Measurements from ENCODE around the gene SULF2. TPM values are rescaled to one million over a fixed set of nuclear protein-coding genes. Genes with fewer than 3 reads are reported as not detected.
"Not testable (repeated sequence)": the region's sequence is repeated elsewhere in the genome, so short reads cannot be mapped to it uniquely, and the experiment has no call there.

SULF2 gene
- total RNA-seq (2014; rRNA removed; shearing (Covaris generic); ENCODE audit: low replicate concordance): 0.20 and 2.0 TPM in 2 replicates

GRCh38 chr20:47785311-47785853 is at the start of gene SULF2:
SULF2 (minus strand) TSS chr20:47785481; CDS start chr20:47757363, 28,118 bp downstream.
- Histone ChIP-seq H3K9me3 (no peaks in the 10 kb centered on the region), H3K36me3 (no peaks in the 10 kb centered on the region), H3K27me3 (peaks cover 27% of the 10 kb centered on the region), H3K4me3 (peak within 1 kb of the TSS; percentile 38)
- DNase-seq: no peak

- H3K36me3 ChIP-seq, H3K27me3 ChIP-seq, DNase-seq, H3K4me3 ChIP-seq, H3K9me3 ChIP-seq: not testable (repeated sequence)
Measured at GRCh38 chr20:47831675-47832074, 46.4 kb upstream of the SULF2 start.

GRCh38 chr20:47826716-47827115 is 41.4 kb upstream of the SULF2 start:
- H3K27me3 ChIP-seq, H3K9me3 ChIP-seq, H3K36me3 ChIP-seq, DNase-seq, H3K4me3 ChIP-seq: not testable (repeated sequence)

GRCh38 chr20:47826006-47826405 is 40.7 kb upstream of the SULF2 start:
- H3K4me3 ChIP-seq, H3K36me3 ChIP-seq, H3K9me3 ChIP-seq, DNase-seq: not testable (repeated sequence)
- H3K27me3 ChIP-seq: peaks cover 11% of the 10 kb centered on the region

- no peak overlapping the region for H3K4me3 ChIP-seq
- no peaks in the 10 kb centered on the region for H3K9me3 ChIP-seq
- H3K27me3 ChIP-seq: peaks cover 11% of the 10 kb centered on the region
- H3K36me3 ChIP-seq: no peaks in the 10 kb centered on the region
- DNase-seq: no peak
Measured at GRCh38 chr20:47825011-47825762, 39.9 kb upstream of the SULF2 start.

- peaks cover 11% of the 10 kb centered on the region for H3K27me3 ChIP-seq
- H3K36me3 ChIP-seq, H3K4me3 ChIP-seq, DNase-seq, H3K9me3 ChIP-seq: not testable (repeated sequence)
Measured at GRCh38 chr20:47823941-47824340, 38.7 kb upstream of the SULF2 start.

- peak; percentile 43 for DNase-seq
- H3K9me3 ChIP-seq: no peaks in the 10 kb centered on the region
- H3K27me3 ChIP-seq: peaks cover 19% of the 10 kb centered on the region
- H3K4me3 ChIP-seq: no peak overlapping the region
- H3K36me3 ChIP-seq: no peaks in the 10 kb centered on the region
Measured at GRCh38 chr20:47821481-47822100, 36.3 kb upstream of the SULF2 start.

GRCh38 chr20:47818996-47819609 is 33.8 kb upstream of the SULF2 start:
- no peak for DNase-seq
- Histone ChIP-seq H3K27me3 (peaks cover 40% of the 10 kb centered on the region), H3K36me3 (no peaks in the 10 kb centered on the region), H3K4me3 (no peak overlapping the region), H3K9me3 (no peaks in the 10 kb centered on the region)

- no peaks in the 10 kb centered on the region for H3K36me3 ChIP-seq
- H3K9me3 ChIP-seq: 0 out of 2 replicates have a peak, but pooled peaks cover 2% of the 10 kb centered on the region
- no peak for DNase-seq
- no peak overlapping the region for H3K4me3 ChIP-seq
- H3K27me3 ChIP-seq: peaks cover 46% of the 10 kb centered on the region
Measured at GRCh38 chr20:47818466-47818865, 33.2 kb upstream of the SULF2 start.

- no peak for DNase-seq
- H3K27me3 ChIP-seq: peaks cover 50% of the 10 kb centered on the region
Measured at GRCh38 chr20:47818016-47818415, 32.7 kb upstream of the SULF2 start.

GRCh38 chr20:47817573-47817972 is 32.3 kb upstream of the SULF2 start:
- Histone ChIP-seq H3K36me3 (no peaks in the 10 kb centered on the region), H3K9me3 (0 out of 2 replicates have a peak, but pooled peaks cover 2% of the 10 kb centered on the region), H3K4me3 (no peak overlapping the region), H3K27me3 (peaks cover 50% of the 10 kb centered on the region)
- DNase-seq: no peak

More at GRCh38 chr20:47818016-47818415, 32.7 kb upstream of the SULF2 start:
- H3K36me3 ChIP-seq: no peaks in the 10 kb centered on the region
- no peak overlapping the region for H3K4me3 ChIP-seq
- H3K9me3 ChIP-seq: 0 out of 2 replicates have a peak, but pooled peaks cover 2% of the 10 kb centered on the region

GRCh38 chr20:47816487-47817451 is 31.5 kb upstream of the SULF2 start:
- no peak overlapping the region for H3K4me3 ChIP-seq
- H3K36me3 ChIP-seq: no peaks in the 10 kb centered on the region
- H3K27me3 ChIP-seq: peaks cover 56% of the 10 kb centered on the region
- 0 out of 2 replicates have a peak, but pooled peaks cover 2% of the 10 kb centered on the region for H3K9me3 ChIP-seq
- DNase-seq: no peak

GRCh38 chr20:47815866-47816265 is 30.6 kb upstream of the SULF2 start:
- no peak for DNase-seq
- no peaks in the 10 kb centered on the region for H3K36me3 ChIP-seq
- H3K27me3 ChIP-seq: peaks cover 60% of the 10 kb centered on the region

GRCh38 chr20:47815416-47815806 is 30.1 kb upstream of the SULF2 start:
- no peak for DNase-seq
- no peak overlapping the region for H3K4me3 ChIP-seq
- no peaks in the 10 kb centered on the region for H3K36me3 ChIP-seq
- H3K9me3 ChIP-seq: 0 out of 2 replicates have a peak, but pooled peaks cover 2% of the 10 kb centered on the region
- H3K27me3 ChIP-seq: peaks cover 64% of the 10 kb centered on the region

More at GRCh38 chr20:47815866-47816265, 30.6 kb upstream of the SULF2 start:
- Histone ChIP-seq H3K4me3 (no peak overlapping the region), H3K9me3 (0 out of 2 replicates have a peak, but pooled peaks cover 2% of the 10 kb centered on the region)

GRCh38 chr20:47814632-47815415 is 29.5 kb upstream of the SULF2 start:
- Histone ChIP-seq H3K4me3 (no peak overlapping the region), H3K27me3 (peaks cover 67% of the 10 kb centered on the region), H3K9me3 (0 out of 2 replicates have a peak, but pooled peaks cover 2% of the 10 kb centered on the region), H3K36me3 (no peaks in the 10 kb centered on the region)
- no peak for DNase-seq

Measured in MG63 (cell line).